Smooth muscle cell (in vitro differentiated cells): ENCODE measurements around the gene DNAJC17. TPM values are rescaled to one million over a fixed set of nuclear protein-coding genes. Genes with fewer than 3 reads are reported as not detected.

ENCODE experiments used
- DNase-seq: peaks from one replicate; lab custom pipeline; 2025; ENCODE audit not compliant: unreplicated experiment; lab: John Stamatoyannopoulos, UW
- H2AFZ ChIP-seq: fragments of 200-600 bp; sonication (generic); 2 replicates; pipeline ENCODE4 v1.6.0; 2016; ENCODE audit warnings: antibody characterized with exemption, low read depth, mild to moderate bottlenecking
- H3F3A ChIP-seq: fragments of 200-600 bp; sonication (generic); 2 replicates; pipeline ENCODE4 v1.6.0; 2017; ENCODE audit warnings: antibody characterized with exemption, low read depth
- H3K27ac ChIP-seq: fragments of 200-600 bp; sonication (generic); 2 replicates; pipeline ENCODE4 v1.5.1; 2016; ENCODE audit warnings: low read depth, mild to moderate bottlenecking
- H3K27me3 ChIP-seq: fragments of 200-600 bp; sonication (generic); 2 replicates; pipeline ENCODE4 v1.6.1; 2016; ENCODE audit warnings: low read depth, mild to moderate bottlenecking
- H3K36me3 ChIP-seq: fragments of 200-600 bp; sonication (generic); 2 replicates; pipeline ENCODE4 v1.5.1; 2016; ENCODE audit warnings: low read depth
- H3K4me1 ChIP-seq: fragments of 200-600 bp; sonication (generic); 2 replicates; pipeline ENCODE4 v1.5.1; 2016; ENCODE audit warnings: low read depth
- H3K4me2 ChIP-seq: fragments of 200-600 bp; sonication (generic); 2 replicates; pipeline ENCODE4 v1.6.0; 2016; ENCODE audit warnings: mild to moderate bottlenecking
- H3K4me3 ChIP-seq: fragments of 200-600 bp; sonication (generic); 2 replicates; pipeline ENCODE4 v1.5.1; 2016; ENCODE audit warnings: mild to moderate bottlenecking
- H3K79me2 ChIP-seq: fragments of 200-600 bp; sonication (generic); 2 replicates; pipeline ENCODE4 v1.6.0; 2016; ENCODE audit warnings: low read depth, mild to moderate bottlenecking
- H3K9ac ChIP-seq: fragments of 200-600 bp; sonication (generic); 2 replicates; pipeline ENCODE4 v1.6.0; 2016; ENCODE audit warnings: low read depth
- H3K9me3 ChIP-seq: fragments of 200-600 bp; sonication (generic); replicated peaks from 2 replicates; pipeline ENCODE4 v1.5.1; 2016; ENCODE audit warnings: low read depth
- H4K20me1 ChIP-seq: fragments of 200-600 bp; sonication (generic); 2 replicates; pipeline ENCODE4 v1.6.0; 2016; ENCODE audit warnings: low read depth
- CTCF ChIP-seq: fragments of 200-600 bp; sonication (generic); IDR thresholded peaks from 2 replicates; pipeline ENCODE4 v1.5.1; 2017; ENCODE audit warnings: borderline replicate concordance, mild to moderate bottlenecking, antibody characterized with exemption; ENCODE audit not compliant: insufficient read depth, poor library complexity, severe bottlenecking
- WGBS: methylation state at CpG from one replicate; pipeline ENCODE4 v1.1.7; 2016; ENCODE audit warnings: low lambda C conversion rate; 5-methylcytosine and 5-hydroxymethylcytosine counted together
- polyA plus RNA-seq: library from polyadenylated mRNA; unstranded; fragments of >200 nt; fragmentation: Nextera tagmentation; extraction: Ambion mirVana; gene quantifications from 2 replicates; pipeline ENCODE4 v1.2.1, GENCODE V29; 2016
- total RNA-seq: library from RNA; depleted of rRNA; stranded (reverse); fragments of >200 nt; gene quantifications from 2 replicates; pipeline ENCODE4 v1.2.3, GENCODE V29; 2014

Gene DNAJC17
- total and polyA plus RNA-seq, 2 experiments from 2014 or later, result 25.0 to 33.6 TPM

GRCh38 chr15:40815042-40815698 is 7.9 kb upstream of the DNAJC17 start:
- H2AFZ ChIP-seq, result no peak overlapping the region
- 87% methylated on average over 4 of the region's 4 CpGs for WGBS

GRCh38 chr15:40812721-40813425 is 5.6 kb upstream of the DNAJC17 start:
- no peak overlapping the region for H3K9ac ChIP-seq
- 95% methylated on average over 12 of the region's 12 CpGs for WGBS
- no peak for DNase-seq
- no peaks in the 10 kb centered on the region for H3K4me1 ChIP-seq
- H2AFZ ChIP-seq, result no peak overlapping the region
- no peaks in the 10 kb centered on the region for H3K27me3 ChIP-seq
- no peak overlapping the region for H3K4me3 ChIP-seq
- TF ChIP-seq CTCF, result no peak
- H3K79me2 ChIP-seq, result peaks cover 5% of the 10 kb centered on the region
- no peaks in the 10 kb centered on the region for H3K36me3 ChIP-seq
- no peaks in the 10 kb centered on the region for H3K9me3 ChIP-seq
- no peaks in the 10 kb centered on the region for H4K20me1 ChIP-seq
- H3K4me2 ChIP-seq, result no peak overlapping the region
- H3K27ac ChIP-seq, result no peak overlapping the region
- H3F3A ChIP-seq, result no peaks in the 10 kb centered on the region

More at GRCh38 chr15:40815042-40815698, 7.9 kb upstream of the DNAJC17 start:
- Histone ChIP-seq H3K79me2 (no peaks in the 10 kb centered on the region), H3K27ac (no peak overlapping the region), H3F3A (no peaks in the 10 kb centered on the region), H3K4me2 (no peak overlapping the region), H3K4me3 (no peak overlapping the region), H3K4me1 (no peaks in the 10 kb centered on the region), H3K9ac (no peak overlapping the region), H4K20me1 (no peaks in the 10 kb centered on the region), H3K9me3 (no peaks in the 10 kb centered on the region), H3K27me3 (no peaks in the 10 kb centered on the region), H3K36me3 (no peaks in the 10 kb centered on the region)
- no peak for TF ChIP-seq CTCF
- no peak for DNase-seq

- DNase-seq, result no peak
- WGBS, result 90% methylated on average over 8 of the region's 8 CpGs
- no peak overlapping the region for H3K4me3 ChIP-seq
Observed at GRCh38 chr15:40808861-40809450, 1.7 kb upstream of the DNAJC17 start.

More at GRCh38 chr15:40808861-40809450, 1.7 kb upstream of the DNAJC17 start:
- TF ChIP-seq CTCF, result no peak
- H2AFZ ChIP-seq, result no peak overlapping the region
- H3F3A ChIP-seq, result no peaks in the 10 kb centered on the region
- H3K36me3 ChIP-seq, result no peaks in the 10 kb centered on the region
- H3K27ac ChIP-seq, result no peak overlapping the region
- H3K27me3 ChIP-seq, result no peaks in the 10 kb centered on the region
- H3K9me3 ChIP-seq, result no peaks in the 10 kb centered on the region
- H3K4me1 ChIP-seq, result peaks cover 6% of the 10 kb centered on the region
- H4K20me1 ChIP-seq, result no peaks in the 10 kb centered on the region
- peaks cover 26% of the 10 kb centered on the region for H3K79me2 ChIP-seq
- no peak overlapping the region for H3K9ac ChIP-seq
- H3K4me2 ChIP-seq, result no peak overlapping the region
